ENCODE measurements around the gene ASB4. TPM values are rescaled to one million over a fixed set of nuclear protein-coding genes. Genes with fewer than 3 reads are reported as not detected.
A peak's percentile ranks its signal among the peaks of the same experiment; 100 is the strongest.

The ASB4 gene
- total RNA-seq, 1 donor from 2014 or later, result 0.11 TPM

- no peak for DNase-seq (ENCODE audit: low spot score in 2 of 2)
- H3K4me3 ChIP-seq, result peak overlapping the region; percentile 86 to 95
- H3K36me3 ChIP-seq, result peaks cover 61 to 98% of the 10 kb centered on the region in 2 donors
- H3K4me1 ChIP-seq, result peaks cover 4 to 37% of the 10 kb centered on the region in 2 donors
- intact Hi-C loops (cut with DNase I), result no loop called here
- TF ChIP-seq CTCF (IDR thresholded peaks at IDR 0.05), result no peak
- no peaks in the 10 kb centered on the region for H3K9me3 ChIP-seq
- H3K27me3 ChIP-seq, result no peaks in the 10 kb centered on the region
- peak overlapping the region; percentile 24 to 48 for H3K27ac ChIP-seq
Measured at GRCh38 chr7:95589031-95589430, 103.3 kb downstream of the ASB4 start.

GRCh38 chr7:95589766-95590165, 104.0 kb downstream of the ASB4 start:
- Histone ChIP-seq H3K4me1 (peaks cover 4 to 36% of the 10 kb centered on the region in 2 donors), H3K27me3 (no peaks in the 10 kb centered on the region), H3K9me3 (no peaks in the 10 kb centered on the region), H3K36me3 (peaks cover 56 to 98% of the 10 kb centered on the region in 2 donors), H3K4me3 (peak overlapping the region; percentile 86 to 95), H3K27ac (peak overlapping the region in 1 of 2 donors; percentile 48)
- TF ChIP-seq CTCF (IDR thresholded peaks at IDR 0.05), result no peak
- DNase-seq (ENCODE audit: low spot score in 2 of 2), result no peak
- intact Hi-C loops (cut with DNase I), result no loop called here

Other genes with a start within 250 kb of the ASB4 start
- gene PON1, start 161.4 kb upstream of the ASB4 start, total RNA-seq, result not detected
- not detected for gene PON3, start 89.6 kb upstream of the ASB4 start, total RNA-seq
- 59.8 TPM for gene PON2, start 50.9 kb upstream of the ASB4 start, total RNA-seq
- 227 TPM for gene PDK4, start 110.6 kb downstream of the ASB4 start, total RNA-seq

All from ascending aorta (tissue), 2 donors.